HL-60 (cell line): ENCODE results near the gene FALEC.

Experiments
- GABPA ChIP-seq: IDR thresholded peaks from 2 replicates; pipeline ENCODE4 v1.6.1; 2012; ENCODE audit warnings: low read depth
- POLR2AphosphoS5 ChIP-seq: IDR thresholded peaks from 2 replicates; pipeline ENCODE4 v1.6.1; 2012; ENCODE audit warnings: low read depth
- SPI1 ChIP-seq: IDR thresholded peaks from 2 replicates; pipeline ENCODE4 v1.6.1; 2012; ENCODE audit warnings: low read depth, mild to moderate bottlenecking, borderline replicate concordance
- TF ChIP-seq, protein P1 (sequence below): IDR thresholded peaks from one replicate; pipeline ENCODE4 v1.5.1; 2011; ENCODE audit warnings: low read length, control low read depth, inconsistent platforms; ENCODE audit not compliant: insufficient read depth
- TF ChIP-seq, protein P2 (sequence below): IDR thresholded peaks from 2 replicates; pipeline ENCODE4 v1.6.1; 2012; ENCODE audit warnings: low read depth; ENCODE audit not compliant: insufficient replicate concordance

DNA sequence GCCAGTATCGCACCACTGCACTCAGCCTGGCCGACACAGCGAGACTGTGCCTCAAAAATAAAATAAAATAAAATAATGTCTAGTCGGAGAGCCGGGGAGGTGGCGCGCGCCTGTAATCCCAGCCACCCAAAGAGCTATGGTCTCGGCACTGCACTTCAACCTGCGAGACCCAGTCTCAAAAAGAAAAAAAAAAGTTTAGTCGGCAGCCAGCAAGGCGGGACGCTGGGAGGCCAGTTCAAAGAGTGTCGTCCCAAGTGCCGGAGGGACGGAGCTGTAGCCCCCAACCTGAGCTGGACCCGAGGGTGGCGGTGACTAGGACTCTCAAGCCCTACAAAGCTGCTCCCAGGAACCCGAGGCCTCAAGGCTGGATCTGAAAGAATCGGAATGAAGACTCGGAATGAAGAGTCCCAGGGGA, 632 bp upstream of the FALEC start:
- TF ChIP-seq, protein P1, sequence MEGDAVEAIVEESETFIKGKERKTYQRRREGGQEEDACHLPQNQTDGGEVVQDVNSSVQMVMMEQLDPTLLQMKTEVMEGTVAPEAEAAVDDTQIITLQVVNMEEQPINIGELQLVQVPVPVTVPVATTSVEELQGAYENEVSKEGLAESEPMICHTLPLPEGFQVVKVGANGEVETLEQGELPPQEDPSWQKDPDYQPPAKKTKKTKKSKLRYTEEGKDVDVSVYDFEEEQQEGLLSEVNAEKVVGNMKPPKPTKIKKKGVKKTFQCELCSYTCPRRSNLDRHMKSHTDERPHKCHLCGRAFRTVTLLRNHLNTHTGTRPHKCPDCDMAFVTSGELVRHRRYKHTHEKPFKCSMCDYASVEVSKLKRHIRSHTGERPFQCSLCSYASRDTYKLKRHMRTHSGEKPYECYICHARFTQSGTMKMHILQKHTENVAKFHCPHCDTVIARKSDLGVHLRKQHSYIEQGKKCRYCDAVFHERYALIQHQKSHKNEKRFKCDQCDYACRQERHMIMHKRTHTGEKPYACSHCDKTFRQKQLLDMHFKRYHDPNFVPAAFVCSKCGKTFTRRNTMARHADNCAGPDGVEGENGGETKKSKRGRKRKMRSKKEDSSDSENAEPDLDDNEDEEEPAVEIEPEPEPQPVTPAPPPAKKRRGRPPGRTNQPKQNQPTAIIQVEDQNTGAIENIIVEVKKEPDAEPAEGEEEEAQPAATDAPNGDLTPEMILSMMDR = no peak
- no peak for TF ChIP-seq GABPA
- TF ChIP-seq SPI1 = no peak
- TF ChIP-seq, protein P2, sequence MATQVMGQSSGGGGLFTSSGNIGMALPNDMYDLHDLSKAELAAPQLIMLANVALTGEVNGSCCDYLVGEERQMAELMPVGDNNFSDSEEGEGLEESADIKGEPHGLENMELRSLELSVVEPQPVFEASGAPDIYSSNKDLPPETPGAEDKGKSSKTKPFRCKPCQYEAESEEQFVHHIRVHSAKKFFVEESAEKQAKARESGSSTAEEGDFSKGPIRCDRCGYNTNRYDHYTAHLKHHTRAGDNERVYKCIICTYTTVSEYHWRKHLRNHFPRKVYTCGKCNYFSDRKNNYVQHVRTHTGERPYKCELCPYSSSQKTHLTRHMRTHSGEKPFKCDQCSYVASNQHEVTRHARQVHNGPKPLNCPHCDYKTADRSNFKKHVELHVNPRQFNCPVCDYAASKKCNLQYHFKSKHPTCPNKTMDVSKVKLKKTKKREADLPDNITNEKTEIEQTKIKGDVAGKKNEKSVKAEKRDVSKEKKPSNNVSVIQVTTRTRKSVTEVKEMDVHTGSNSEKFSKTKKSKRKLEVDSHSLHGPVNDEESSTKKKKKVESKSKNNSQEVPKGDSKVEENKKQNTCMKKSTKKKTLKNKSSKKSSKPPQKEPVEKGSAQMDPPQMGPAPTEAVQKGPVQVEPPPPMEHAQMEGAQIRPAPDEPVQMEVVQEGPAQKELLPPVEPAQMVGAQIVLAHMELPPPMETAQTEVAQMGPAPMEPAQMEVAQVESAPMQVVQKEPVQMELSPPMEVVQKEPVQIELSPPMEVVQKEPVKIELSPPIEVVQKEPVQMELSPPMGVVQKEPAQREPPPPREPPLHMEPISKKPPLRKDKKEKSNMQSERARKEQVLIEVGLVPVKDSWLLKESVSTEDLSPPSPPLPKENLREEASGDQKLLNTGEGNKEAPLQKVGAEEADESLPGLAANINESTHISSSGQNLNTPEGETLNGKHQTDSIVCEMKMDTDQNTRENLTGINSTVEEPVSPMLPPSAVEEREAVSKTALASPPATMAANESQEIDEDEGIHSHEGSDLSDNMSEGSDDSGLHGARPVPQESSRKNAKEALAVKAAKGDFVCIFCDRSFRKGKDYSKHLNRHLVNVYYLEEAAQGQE = no peak
- TF ChIP-seq POLR2AphosphoS5 = no peak
